Ovary (tissue), 9 donors: Measurements from ENCODE around the gene PPFIA2. TPM values are rescaled to one million over a fixed set of nuclear protein-coding genes. Genes with fewer than 3 reads are reported as not detected.

Experiments
- DNase-seq, 5 donors: peaks; one replicate each; pipeline ENCODE4 v3.0.0-alpha.2; 2019 to 2020
- H3K27ac ChIP-seq, 2 donors: fragments of 200-600 bp; one replicate each; pipeline versions ENCODE4 v1.5.1 to v1.8.0; 2019 to 2022
- H3K27me3 ChIP-seq: fragments of 200-600 bp; one replicate; pipeline ENCODE4 v1.8.0; 2022
- H3K36me3 ChIP-seq: fragments of 200-600 bp; sonication (generic); one replicate; pipeline ENCODE4 v1.5.1; 2019
- H3K4me1 ChIP-seq: one replicate; pipeline ENCODE4 v1.8.1; 2013; ENCODE audit warnings: mild to moderate bottlenecking, moderate library complexity; ENCODE audit not compliant: insufficient read depth
- H3K4me3 ChIP-seq: fragments of 200-600 bp; sonication (generic); one replicate; pipeline ENCODE4 v1.5.1; 2017
- H3K9me3 ChIP-seq, 2 donors: fragments of 200-600 bp in 1 of 2; sonication (generic) in 1 of 2; one replicate each; pipeline versions ENCODE4 v1.5.1 to v1.8.1; 2013 to 2019; ENCODE audit warnings: mild to moderate bottlenecking in 1 of 2, moderate library complexity in 1 of 2
- EP300 ChIP-seq: sonication (generic); formaldehyde crosslinking; IDR thresholded peaks from one replicate; pipeline ENCODE4 v1.6.1; 2017; ENCODE audit warnings: antibody characterized with exemption
- POLR2A ChIP-seq: fragments of 450-650 bp; IDR thresholded peaks from one replicate; pipeline ENCODE4 v1.6.1; 2017; ENCODE audit warnings: antibody characterized with exemption, mild to moderate bottlenecking, moderate library complexity
- WGBS, 3 donors: extraction: QIAGEN DNeasy Blood & Tissue Kit in 1 of 3; methylation state at CpG; one replicate each; pipeline versions ENCODE4 v1.1.5 to v1.1.7; 2013 to 2017; 5-methylcytosine and 5-hydroxymethylcytosine counted together
- intact Hi-C, 4 donors: fragments of 100-400 bp; cut with DNase I; formaldehyde crosslinking; loops; one replicate each; pipeline versions ENCODE4 v1.11.0 to v1.15.1; 2022 to 2023
- polyA plus RNA-seq, 2 donors: library from polyadenylated mRNA; stranded (reverse); fragments of 200-250 nt in 1 of 2; fragments of 350-450 nt in 1 of 2; fragmentation: Illumina TruSeq in 1 of 2; extraction: RNeasy Lipid Tissue Mini Kit (QIAGEN cat#74804) in 1 of 2; gene quantifications; one replicate each; pipeline ENCODE4 v1.2.3, GENCODE V29; 2013 to 2014
- total RNA-seq, 7 donors: library from RNA; depleted of rRNA in 2 of 7; stranded (reverse); fragments of >200 nt in 2 of 7; fragmentation: NEBNext Ultra II Directional in 3 of 7; extraction: Animal tissue kit (Norgen Biotek cat#: 25700) in 3 of 7; gene quantifications; one replicate each; pipeline versions ENCODE4 v1.1.0 to v1.2.4, GENCODE V29; 2016 to 2023
- TF ChIP-seq, protein P1 (sequence below), 3 donors: fragments of 450-650 bp in 2 of 3; fragments of 200-600 bp in 1 of 3; IDR thresholded peaks; one replicate each; pipeline versions ENCODE4 v1.5.1 to v1.8.0; 2016 to 2022; ENCODE audit warnings: antibody characterized with exemption in 3 of 3, mild to moderate bottlenecking in 1 of 3
- donor health status: DM: no; HTN: no; CAD: no; lungs with moderate emphysema.
- donor health status: DM: no; HTN: no; CAD: no.
- donor health status: Bipolar disorder and iron deficiency.
- donor health status: DM: yes; HTN: yes; CAD: no.
- donor health status: DM: no; HTN: no; CAD: no.
- donor health status: DM: yes; HTN: yes; CAD: no.

Gene PPFIA2
- total and polyA plus RNA-seq, 9 donors = 0.99 to 8.3 (median 3.4) TPM

DNA sequence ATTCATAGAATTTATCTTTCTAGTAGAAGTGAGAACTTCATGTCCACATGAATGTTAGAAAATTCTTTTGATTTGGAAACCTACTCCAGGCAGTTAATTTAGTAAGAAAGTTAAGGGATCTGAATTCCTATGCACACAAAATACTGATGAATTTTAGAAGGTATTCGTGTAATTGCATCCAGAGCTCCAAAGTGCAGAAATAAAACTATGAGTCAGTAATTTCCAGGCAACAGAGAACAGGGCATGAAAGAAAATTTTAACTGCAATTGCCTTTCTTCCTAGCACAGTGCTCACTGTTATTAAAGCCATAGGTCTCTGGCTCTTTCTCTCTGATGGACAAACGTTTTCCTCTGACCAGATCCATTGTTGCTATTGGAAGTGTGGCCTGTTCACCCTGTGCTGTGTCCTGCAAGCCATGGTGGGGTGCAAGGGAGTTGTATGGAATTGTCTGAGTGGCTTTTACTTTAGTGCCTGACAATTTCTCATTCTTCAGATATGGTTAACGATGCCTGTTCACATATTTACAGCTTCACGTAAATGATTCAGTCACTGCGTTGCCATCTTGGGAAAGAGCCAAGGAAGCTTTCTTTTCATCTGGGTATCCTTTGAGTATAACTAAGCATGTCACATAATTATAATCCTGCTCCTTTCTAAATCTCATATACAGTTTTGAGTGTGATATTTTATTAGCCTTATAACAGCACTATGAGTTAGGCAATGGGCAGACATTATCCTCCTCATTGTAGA is 536.1 kb downstream of the PPFIA2 start:
- Histone ChIP-seq H3K9me3 (no peaks in the 10 kb centered on the region), H3K4me1 (peaks cover 2% of the 10 kb centered on the region), H3K27ac (no peak overlapping the region), H3K27me3 (no peaks in the 10 kb centered on the region), H3K36me3 (no peaks in the 10 kb centered on the region), H3K4me3 (no peak overlapping the region)
- TF ChIP-seq EP300 (no peak), POLR2A (no peak)
- TF ChIP-seq, protein P1, sequence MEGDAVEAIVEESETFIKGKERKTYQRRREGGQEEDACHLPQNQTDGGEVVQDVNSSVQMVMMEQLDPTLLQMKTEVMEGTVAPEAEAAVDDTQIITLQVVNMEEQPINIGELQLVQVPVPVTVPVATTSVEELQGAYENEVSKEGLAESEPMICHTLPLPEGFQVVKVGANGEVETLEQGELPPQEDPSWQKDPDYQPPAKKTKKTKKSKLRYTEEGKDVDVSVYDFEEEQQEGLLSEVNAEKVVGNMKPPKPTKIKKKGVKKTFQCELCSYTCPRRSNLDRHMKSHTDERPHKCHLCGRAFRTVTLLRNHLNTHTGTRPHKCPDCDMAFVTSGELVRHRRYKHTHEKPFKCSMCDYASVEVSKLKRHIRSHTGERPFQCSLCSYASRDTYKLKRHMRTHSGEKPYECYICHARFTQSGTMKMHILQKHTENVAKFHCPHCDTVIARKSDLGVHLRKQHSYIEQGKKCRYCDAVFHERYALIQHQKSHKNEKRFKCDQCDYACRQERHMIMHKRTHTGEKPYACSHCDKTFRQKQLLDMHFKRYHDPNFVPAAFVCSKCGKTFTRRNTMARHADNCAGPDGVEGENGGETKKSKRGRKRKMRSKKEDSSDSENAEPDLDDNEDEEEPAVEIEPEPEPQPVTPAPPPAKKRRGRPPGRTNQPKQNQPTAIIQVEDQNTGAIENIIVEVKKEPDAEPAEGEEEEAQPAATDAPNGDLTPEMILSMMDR (IDR thresholded peaks at IDR 0.05) = no peak
- 47 to 66% (median 48%) methylated on average over 5 of the region's 5 CpGs for WGBS, 3 donors
- intact Hi-C loops = no loop called here
- DNase-seq = no peak

DNA sequence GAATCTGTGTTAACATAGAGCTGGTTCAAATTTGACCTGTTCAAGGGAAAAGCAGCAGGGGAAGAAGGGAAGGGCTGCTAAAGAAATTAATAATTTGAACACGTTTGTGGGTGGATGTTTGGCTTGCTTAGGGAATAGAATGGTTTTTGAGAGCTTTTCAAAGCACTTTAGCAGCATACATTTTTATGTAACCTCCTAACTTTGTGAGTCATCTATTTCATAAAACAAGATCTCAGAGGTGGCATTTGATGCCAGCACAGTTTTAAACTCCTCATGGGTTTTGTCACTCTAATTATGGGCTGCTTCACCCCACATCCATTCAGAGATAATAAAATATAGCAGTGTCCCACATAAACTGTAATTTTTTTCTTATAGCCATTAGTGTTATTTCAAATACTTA is 537.5 kb downstream of the PPFIA2 start:
- peaks cover 2% of the 10 kb centered on the region for H3K4me1 ChIP-seq
- WGBS, 3 donors = 20 to 46% (median 26%) methylated on average over 1 of the region's 1 CpG
- TF ChIP-seq EP300 (no peak), POLR2A (no peak)
- TF ChIP-seq, protein P1 (IDR thresholded peaks at IDR 0.05) = no peak

DNA sequence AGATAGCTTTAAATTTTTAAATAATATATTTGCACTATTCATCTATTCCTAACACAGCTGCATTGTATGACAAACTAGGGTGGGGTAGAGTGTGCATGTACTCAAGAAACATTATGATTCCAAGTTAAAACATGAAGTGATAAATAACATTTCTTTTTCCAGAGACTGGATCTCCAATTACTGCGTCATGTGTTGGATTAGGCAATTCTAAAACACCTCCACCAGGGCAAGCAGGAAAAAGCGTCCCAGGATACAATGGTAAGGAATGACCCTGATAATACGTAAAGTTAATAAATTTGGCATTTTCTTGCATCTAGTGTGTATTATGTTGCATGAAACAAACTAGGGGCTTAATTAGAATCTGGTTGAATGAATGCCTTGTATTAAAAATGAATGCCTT is 542.4 kb downstream of the PPFIA2 start:
- H3K9me3 ChIP-seq = no peaks in the 10 kb centered on the region
- 94 to 97% (median 96%) methylated on average over 3 of the region's 3 CpGs for WGBS, 3 donors
- intact Hi-C loops = loop anchor here in 1 of 4 donors (10.0 kb wide), 1 partner anchor 142 kb away; the partner anchor contains the start of gene ACSS3

More for the DNA sequence above, 537.5 kb downstream of the PPFIA2 start:
- no peaks in the 10 kb centered on the region for H3K27me3 ChIP-seq
- H3K4me3 ChIP-seq = no peak overlapping the region
- H3K9me3 ChIP-seq = no peaks in the 10 kb centered on the region
- H3K27ac ChIP-seq = no peak overlapping the region
- no peaks in the 10 kb centered on the region for H3K36me3 ChIP-seq
- intact Hi-C loops = no loop called here
- DNase-seq = no peak

DNA sequence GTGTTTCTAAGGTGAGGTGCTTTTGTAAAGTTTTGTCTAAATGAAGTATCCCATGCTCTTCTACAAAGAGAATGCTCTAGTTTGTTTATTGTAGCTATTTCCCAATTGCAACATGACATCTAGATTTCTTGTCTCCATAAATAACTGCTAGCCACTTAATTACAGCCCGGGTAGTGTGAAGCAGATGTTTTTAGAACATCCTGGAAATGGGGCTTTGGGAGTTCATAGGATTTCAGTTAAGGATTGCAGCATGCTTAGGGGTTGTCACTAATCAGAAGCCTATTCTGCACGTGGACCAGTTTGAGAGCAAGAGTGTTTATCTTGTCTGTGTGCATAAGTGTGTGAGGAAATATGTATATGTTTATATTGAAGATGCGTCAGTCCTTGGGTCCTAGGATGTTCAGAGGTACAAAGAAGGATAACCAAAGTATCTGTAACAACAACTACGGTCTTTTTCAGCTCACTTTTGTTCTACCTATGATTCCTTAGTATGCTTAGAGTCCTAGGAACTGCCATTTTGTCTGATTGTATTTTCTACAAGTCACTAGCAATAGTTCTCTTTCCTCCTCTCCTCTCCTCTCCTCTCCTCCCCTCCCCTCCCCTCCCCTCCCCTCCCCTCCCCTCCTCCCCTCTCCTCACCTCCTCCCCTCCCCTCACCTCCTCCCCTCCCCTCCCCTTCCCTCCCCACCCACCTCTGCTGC is 546.0 kb downstream of the PPFIA2 start:
- H3K27ac ChIP-seq = no peak overlapping the region
- intact Hi-C loops = loop anchor here in 1 of 4 donors (10.0 kb wide), 1 partner anchor 138 kb away; the partner anchor contains the start of gene ACSS3
- H3K9me3 ChIP-seq = no peaks in the 10 kb centered on the region
- no peak for DNase-seq
- no peak overlapping the region for H3K4me3 ChIP-seq
- no peaks in the 10 kb centered on the region for H3K36me3 ChIP-seq
- H3K27me3 ChIP-seq = no peaks in the 10 kb centered on the region
- peaks cover 10% of the 10 kb centered on the region for H3K4me1 ChIP-seq
- 64 to 82% (median 77%) methylated on average over 4 of the region's 4 CpGs for WGBS, 3 donors
- TF ChIP-seq POLR2A (no peak), EP300 (no peak)

More for the DNA sequence above, 542.4 kb downstream of the PPFIA2 start:
- TF ChIP-seq, protein P1 (IDR thresholded peaks at IDR 0.05) = no peak
- TF ChIP-seq POLR2A (no peak), EP300 (no peak)
- no peaks in the 10 kb centered on the region for H3K4me1 ChIP-seq
- no peak overlapping the region for H3K4me3 ChIP-seq
- H3K27ac ChIP-seq = no peak overlapping the region
- H3K36me3 ChIP-seq = no peaks in the 10 kb centered on the region
- no peak for DNase-seq
- H3K27me3 ChIP-seq = no peaks in the 10 kb centered on the region
